ENCODE data around the gene KLF9.

KLF9 gene

GRCh38 chr9:70421272-70422180, 7.1 kb upstream of the KLF9 start:
- DNase-seq (ENCODE audit: low read depth): peak; percentile 10

- peak; percentile 47 for DNase-seq (ENCODE audit: low read depth)
These were observed 6.2 kb upstream of the KLF9 start for GRCh38 chr9:70420441-70421271.

DNA sequence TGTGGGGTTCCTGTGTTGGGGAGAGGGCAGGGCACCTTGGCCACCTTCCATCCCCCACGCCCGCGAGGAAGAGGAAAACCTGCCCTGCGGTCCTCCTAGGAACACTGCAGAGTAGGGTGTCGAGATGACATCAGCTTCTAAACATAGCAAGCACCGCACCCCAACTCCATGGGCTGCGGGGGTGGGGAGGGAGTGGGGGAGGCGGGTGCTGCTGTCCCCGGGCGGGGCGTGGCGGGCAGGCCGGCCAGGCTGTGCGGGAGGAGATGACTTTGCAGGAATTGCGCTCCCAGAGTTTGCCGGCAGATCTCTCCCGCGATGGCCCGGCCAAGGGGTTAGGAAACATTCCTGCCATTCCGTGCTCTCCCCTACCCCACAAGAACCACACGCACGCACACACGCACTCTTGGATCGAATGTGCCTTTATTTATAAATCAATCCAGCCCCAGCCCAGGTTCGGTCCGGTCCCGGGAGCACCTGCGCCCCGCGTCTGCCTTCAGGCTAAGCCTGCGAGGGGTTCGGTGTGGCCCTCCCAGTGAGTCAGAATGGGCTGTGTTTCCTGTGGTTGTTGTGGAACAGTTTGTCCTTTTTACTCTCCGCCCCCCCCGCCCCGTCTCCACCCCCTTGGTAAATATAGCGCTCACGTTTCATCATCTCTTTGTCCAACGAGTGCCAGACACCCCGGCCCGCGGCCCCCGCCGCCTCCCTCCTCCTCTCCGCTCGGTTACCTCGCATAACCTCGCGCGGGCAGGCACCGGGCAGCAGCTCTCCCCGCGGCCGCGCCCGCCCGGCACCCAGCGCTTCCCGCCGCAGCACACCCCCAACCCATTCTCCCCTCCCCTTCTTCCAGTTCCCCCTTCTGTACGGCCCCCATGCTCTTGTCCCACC, 5.3 kb upstream of the KLF9 start:
- peak; percentile 76 for DNase-seq (ENCODE audit: low read depth)

DNA sequence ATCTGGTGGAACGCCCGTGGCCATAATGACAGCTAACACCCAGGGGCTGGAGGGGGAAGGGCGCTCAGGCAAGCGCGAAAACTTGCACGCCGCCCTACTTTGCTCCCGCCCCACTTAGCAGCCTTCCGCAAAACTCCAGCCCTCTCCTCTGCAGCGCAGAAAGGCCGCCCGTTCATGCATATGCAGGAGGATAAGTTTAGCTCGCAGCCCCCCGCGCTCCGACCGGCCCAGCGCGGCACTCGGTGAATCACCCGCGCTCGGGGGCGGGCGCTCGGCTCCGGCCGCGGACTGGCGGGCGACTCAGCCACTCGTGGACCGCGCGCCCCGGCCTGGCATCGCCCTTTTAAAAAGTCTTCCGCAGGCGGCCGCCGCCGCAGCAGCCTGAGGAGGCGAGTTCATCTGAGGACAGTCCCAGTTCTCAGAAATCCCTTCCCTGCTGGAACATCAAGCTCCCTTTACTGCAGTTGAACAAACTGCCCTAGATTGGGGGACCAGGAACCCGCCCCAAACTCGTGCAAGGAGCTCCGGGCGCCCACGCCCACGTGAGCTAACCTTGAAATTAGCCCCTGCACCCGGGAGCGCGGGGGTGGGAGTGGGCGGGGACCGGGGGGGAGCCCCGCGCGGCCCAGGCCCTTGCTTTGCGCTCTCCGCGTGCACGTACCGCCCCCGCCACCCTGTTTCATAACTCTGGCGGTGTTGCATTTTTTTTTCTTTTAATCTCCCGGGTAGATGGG, 4.5 kb upstream of the KLF9 start:
- DNase-seq (ENCODE audit: low read depth): peak; percentile 82

DNA sequence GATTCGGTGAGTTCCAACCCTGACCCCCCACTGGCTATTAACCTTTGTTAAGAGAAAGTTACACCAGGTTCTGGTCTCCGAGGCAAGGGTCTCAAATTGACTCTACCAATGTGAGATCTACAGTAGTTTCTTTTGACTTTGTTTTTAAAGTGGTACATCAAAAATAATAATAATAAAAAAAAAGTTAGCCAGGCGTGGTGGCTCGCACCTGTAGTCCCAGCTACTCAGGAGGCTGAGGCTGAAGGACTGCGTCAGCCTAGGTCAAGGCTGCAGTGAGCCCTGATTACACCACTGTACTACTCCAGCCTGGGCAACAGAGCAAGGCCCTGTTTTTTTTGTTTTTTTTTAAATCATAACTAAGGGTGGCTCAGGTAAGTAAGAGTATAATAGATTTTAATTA, 1.0 kb upstream of the KLF9 start:
- no peak for DNase-seq (ENCODE audit: low read depth)

DNA sequence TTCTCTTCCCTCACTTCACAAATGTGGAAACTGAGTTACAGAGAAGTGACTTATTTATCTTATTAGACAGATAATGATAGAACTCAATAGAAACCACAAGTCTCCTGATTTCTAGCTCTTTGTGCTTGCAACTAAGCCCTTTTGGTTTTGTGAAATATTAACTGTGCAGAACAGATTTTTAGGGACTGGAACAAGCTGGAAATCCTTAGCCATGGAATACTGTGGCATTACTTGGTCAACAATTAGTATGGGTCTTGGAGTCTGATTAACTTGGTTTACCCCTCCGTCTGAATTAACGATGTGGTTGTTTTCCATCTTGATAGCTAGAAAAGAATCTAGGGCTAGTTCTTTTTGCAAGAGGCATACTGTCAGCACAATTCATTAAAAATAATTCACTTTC, 584 bp upstream of the KLF9 start:
- DNase-seq (ENCODE audit: low read depth): no peak

DNA sequence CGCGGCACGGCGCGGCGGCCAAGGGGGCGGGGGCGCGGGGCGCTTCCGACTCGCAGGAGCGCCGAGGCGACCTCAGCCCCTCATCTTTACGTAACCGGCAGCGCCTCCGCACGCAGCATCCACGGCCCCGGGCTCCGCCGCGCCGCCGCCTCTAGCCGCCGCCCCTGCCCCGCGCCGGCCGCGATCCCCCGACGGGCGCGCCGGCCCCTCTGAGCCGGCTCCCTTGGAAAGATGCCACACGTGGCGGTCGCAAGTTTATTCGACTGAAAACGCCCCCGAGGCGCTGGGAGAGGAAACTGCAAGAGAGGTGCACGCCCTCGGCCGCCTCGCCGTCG, 1.0 kb downstream of the KLF9 start:
- DNase-seq (ENCODE audit: low read depth): peak; percentile 65

DNA sequence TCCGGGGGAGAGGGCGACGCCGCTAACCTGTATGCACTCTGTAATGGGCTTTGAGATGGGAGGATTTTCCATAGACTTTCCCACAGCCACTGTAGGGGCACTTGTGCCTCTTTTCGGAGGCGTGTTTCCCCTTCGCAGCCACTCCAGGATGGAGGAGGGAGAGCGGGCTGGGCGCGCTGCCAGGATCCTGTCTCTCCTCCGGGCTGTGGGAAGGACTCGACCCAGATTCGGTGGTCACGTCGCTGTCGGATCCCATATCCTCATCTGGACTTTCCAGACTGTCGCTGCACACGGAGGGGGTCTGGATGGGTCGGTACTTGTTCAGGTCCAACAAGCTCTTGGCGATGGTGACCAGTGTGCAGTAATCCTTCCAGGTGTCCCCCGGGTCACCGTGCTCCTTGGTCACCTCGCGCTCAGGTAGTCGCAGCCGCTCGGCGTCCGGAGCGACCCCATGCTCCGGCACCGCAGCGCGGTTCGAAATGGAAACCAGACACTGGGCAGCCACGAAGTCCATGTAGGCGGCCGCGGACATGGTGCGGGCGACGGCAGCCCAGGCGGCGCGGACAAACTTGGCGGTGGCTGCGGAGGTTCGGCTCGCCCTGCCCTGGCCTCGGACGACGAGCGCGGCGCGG, 1.5 kb downstream of the KLF9 start:
- peak; percentile 32 for DNase-seq (ENCODE audit: low read depth)

- peak; percentile 69 for DNase-seq (ENCODE audit: low read depth)
These were observed 2.3 kb downstream of the KLF9 start for GRCh38 chr9:70411930-70412831.

DNA sequence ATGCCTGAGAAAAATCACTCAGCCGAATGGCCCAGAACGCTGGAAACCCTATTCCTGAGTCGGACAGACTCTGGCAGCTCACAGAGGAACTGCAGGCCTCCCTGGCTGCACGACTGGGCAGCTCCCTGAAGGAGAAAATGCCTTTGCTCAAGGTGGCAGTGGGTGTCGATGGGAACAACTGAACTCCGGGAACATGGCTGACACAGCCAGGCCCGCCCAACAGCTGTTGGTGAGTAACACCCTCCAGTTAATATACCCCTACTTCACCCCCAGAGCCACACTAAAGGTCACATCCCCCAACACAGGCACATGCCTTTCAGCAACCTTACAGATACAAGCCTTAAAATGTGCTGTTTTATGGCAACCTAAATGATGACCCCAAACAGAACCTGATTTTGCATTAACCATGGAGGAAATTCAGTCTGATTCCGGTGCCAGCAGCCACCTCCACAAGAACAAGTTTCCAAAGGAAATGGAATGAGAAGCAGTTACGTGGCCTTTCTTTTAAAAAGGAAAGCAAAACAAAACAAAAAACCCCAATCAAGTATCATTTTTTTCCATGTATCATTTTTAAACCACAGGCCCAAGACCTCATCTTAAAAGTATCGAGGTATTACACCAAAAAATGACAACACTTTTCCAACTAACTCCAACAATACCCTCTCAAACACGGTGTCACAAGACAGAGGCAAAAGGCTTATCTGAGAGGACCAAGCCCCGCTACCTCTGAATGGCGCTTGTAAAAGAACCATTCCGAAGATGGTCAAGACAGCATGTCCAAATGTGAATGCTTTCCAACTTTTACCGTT, 3.1 kb downstream of the KLF9 start:
- DNase-seq (ENCODE audit: low read depth): peak; percentile 25

- no peak for DNase-seq (ENCODE audit: low read depth)
These were observed 4.1 kb downstream of the KLF9 start for GRCh38 chr9:70410368-70410767.

GRCh38 chr9:70409800-70410199, 4.7 kb downstream of the KLF9 start:
- no peak for DNase-seq (ENCODE audit: low read depth)

GRCh38 chr9:70409280-70409679, 5.2 kb downstream of the KLF9 start:
- no peak for DNase-seq (ENCODE audit: low read depth)

DNA sequence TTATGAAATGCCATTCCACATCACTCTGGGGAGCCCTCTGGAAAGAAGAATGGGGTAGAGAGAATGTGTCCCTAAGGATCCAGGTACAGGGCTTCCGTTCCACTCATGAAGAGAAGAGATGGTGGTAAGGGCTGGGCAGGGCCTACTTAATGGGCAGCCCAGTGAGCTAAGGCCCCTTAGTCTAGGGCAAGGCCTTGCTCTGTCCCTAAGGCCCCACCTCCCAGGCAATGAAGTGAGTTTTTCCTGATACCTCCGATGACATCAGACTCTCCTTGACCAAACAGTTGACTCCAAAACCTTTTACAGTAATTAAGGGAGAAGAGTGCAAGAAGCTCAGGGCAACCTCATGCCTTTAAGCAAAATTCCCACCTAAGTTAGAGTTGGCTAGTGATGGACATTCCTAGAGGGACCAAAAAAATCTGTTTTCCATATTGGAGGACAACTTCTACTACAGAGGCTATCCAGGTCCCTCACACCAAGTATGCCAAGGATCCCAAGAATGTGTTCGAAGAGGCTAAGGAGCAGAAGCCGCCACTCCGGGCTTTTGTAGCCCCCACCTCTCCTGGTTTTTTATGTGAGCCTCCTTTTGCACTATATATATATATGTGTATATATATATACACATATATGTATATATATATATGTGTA, 5.9 kb downstream of the KLF9 start:
- DNase-seq (ENCODE audit: low read depth): no peak

DNA sequence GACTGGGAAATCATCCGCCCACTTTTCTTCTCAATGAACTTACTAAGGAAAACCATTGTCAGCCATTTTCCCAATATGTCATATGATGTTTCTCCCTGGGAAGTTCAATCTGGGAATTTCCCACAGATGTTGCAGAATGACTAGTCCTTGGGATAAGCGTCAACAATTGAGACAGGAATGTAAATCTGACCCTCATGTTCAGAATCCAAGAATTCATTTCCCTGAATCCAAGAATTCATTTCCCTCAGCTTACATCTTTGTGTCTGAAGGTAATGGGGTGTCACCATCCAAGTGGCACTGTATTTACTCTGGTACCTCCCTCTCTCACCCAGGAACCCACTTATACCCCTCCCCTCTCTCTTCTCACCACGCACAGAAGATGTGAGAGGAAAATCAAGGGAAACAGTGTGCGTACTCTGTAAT, 7.4 kb downstream of the KLF9 start:
- DNase-seq (ENCODE audit: low read depth): no peak

DNA sequence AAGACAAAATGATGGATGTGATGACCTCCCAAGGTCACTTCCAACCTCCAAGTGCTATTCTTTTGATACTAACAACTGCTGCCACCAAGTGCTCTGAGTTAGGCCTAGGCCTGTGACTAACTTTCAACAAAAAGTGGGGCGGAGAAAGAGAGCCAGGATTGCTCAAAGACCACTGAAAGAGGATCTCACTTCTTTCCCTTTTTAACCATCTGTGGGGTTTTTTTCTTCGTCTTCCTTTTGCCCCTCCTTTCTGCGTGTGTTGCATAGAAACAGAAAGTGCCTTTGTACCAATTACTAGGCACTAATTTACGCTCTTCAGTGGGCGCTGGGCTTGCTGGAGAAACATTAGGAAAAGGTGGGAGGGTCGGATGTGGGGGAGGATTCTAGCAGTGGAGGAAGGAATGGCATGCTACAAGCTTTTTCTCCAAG, 8.0 kb downstream of the KLF9 start:
- peak; percentile 24 for DNase-seq (ENCODE audit: low read depth)

GRCh38 chr9:70405808-70406433, 8.5 kb downstream of the KLF9 start:
- DNase-seq (ENCODE audit: low read depth): no peak

DNA sequence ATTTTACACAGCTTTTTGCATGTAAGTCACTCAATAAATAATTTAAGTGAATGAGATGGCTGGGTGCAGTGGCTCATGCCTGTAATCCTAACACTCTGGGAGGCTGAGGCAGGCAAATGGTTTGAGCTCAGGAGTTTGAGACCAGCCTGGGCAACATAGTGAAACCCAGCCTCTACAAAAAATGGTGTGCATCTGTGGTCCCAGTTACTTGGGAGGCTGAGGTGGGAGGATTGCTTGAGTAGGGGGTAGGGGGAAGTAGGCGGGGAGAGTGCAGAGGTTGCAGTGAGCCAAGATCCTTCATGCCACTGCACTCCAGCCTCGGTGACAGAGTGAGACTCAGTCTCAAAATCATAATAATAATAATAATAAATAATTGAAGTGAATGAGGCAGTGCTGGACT, 10.2 kb downstream of the KLF9 start:
- DNase-seq (ENCODE audit: low read depth): no peak

Measured in activated T-cell treated with anti-CD3 and anti-CD28 coated beads for 48 hours (primary cell).